ENCODE data around the gene EPHA2.

DNA sequence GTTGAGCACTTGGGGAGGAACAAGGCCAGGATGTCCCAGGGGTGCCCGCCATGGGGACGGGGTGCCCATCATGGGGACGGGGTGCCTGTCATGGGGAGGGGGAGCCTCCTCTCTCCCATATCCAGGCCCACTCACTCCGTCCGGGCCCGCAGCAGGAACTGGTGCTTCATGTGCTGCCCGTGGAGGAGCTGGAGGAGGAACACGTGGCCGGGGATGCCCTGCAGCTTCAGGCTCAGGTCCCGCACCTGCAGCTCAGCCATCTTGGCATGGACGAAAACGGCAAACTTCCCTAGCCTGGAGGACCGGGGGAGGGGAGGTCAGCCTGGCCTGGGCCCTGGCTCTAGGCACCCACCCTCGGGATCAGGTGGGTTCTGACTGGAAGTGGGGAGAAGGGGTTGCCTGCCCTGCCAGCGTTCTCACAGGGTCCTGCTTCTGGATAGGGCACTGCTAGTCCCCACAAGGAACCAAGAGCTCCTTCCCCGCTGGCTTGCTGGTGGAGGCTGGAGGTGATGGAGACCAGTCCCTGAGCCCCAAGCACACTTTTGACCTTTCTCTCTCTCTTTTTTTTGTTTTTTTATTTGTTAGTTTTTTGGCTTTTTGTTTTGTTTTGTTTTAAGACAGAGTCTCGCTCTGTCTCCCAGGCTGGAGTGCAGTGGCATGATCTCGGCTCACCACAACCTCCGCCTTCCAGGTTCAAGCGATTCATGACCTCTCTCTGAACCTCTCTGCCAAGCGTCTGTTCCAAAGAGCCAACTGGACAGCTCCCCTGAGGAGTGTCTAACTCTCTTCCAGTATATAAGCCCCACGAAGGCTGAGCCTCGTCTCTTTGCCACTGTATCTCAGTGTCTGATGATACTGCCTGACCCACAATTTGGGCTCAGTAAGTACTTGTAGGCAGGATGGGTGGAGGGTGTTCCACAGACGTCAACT is 46.7 kb upstream of the EPHA2 start:
- TF ChIP-seq POLR2A (IDR thresholded peaks at IDR 0.05), result no peak
- TF ChIP-seq, protein P1, sequence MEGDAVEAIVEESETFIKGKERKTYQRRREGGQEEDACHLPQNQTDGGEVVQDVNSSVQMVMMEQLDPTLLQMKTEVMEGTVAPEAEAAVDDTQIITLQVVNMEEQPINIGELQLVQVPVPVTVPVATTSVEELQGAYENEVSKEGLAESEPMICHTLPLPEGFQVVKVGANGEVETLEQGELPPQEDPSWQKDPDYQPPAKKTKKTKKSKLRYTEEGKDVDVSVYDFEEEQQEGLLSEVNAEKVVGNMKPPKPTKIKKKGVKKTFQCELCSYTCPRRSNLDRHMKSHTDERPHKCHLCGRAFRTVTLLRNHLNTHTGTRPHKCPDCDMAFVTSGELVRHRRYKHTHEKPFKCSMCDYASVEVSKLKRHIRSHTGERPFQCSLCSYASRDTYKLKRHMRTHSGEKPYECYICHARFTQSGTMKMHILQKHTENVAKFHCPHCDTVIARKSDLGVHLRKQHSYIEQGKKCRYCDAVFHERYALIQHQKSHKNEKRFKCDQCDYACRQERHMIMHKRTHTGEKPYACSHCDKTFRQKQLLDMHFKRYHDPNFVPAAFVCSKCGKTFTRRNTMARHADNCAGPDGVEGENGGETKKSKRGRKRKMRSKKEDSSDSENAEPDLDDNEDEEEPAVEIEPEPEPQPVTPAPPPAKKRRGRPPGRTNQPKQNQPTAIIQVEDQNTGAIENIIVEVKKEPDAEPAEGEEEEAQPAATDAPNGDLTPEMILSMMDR (IDR thresholded peaks at IDR 0.05), result no peak

Data from tibial nerve (tissue), 3 donors.